Non-pigmented ciliary epithelial cell (primary cell): Measurements from ENCODE around the gene SEMA4C.

Experiments used
- DNase-seq: peaks from one replicate; pipeline ENCODE4 v3.0.0-alpha.2; 2010; ENCODE audit warnings: low read depth

The SEMA4C gene, protein sequence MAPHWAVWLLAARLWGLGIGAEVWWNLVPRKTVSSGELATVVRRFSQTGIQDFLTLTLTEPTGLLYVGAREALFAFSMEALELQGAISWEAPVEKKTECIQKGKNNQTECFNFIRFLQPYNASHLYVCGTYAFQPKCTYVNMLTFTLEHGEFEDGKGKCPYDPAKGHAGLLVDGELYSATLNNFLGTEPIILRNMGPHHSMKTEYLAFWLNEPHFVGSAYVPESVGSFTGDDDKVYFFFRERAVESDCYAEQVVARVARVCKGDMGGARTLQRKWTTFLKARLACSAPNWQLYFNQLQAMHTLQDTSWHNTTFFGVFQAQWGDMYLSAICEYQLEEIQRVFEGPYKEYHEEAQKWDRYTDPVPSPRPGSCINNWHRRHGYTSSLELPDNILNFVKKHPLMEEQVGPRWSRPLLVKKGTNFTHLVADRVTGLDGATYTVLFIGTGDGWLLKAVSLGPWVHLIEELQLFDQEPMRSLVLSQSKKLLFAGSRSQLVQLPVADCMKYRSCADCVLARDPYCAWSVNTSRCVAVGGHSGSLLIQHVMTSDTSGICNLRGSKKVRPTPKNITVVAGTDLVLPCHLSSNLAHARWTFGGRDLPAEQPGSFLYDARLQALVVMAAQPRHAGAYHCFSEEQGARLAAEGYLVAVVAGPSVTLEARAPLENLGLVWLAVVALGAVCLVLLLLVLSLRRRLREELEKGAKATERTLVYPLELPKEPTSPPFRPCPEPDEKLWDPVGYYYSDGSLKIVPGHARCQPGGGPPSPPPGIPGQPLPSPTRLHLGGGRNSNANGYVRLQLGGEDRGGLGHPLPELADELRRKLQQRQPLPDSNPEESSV

GRCh38 chr2:96869822-96870625 is at the start of gene SEMA4C:
Gene SEMA4C (minus strand): TSS chr2:96870080. CDS start chr2:96867886, 2,194 bp downstream.
- no peak for DNase-seq

DNA sequence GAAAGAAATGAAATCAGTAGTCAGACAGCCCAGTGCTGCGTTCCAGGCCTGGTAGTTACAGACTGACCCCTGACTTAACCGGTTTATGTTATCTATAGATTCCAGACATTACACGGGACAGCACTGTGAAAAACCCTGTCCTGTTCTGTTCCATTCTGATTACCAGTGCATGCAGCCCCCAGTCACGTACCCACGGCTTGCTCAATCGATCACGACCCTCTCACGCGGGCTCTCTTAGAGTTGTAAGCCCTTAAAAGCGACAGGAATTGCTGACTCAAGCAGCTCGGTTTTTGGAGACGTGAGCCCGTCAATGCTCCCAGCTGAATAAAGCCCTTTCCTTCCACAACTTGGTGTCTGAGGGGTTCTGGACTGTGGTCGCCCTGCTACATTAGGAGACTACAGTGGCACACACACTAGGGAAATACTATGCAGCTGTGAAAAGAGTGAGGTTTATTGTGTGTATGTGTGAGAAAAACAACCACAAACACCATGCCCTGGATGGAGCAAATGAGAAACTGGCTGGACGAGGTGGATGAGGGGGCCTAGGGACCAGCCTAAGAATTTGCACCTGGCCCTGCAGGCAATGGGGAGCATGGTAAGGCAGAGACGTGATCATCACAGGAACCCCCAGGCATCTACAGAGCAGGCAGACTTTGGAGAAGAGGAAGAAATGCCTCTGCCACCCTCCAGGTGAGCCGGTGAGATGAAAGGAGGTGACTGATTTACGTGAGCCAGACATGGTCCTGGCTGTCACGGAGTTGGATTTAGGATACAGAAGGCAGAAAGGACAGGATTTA is 49.1 kb upstream of the SEMA4C start:
- no peak for DNase-seq

GRCh38 chr2:96918092-96918753 is 48.3 kb upstream of the SEMA4C start:
- DNase-seq, result no peak

- DNase-seq, result no peak
Observed at GRCh38 chr2:96916646-96917543, 47.0 kb upstream of the SEMA4C start.

GRCh38 chr2:96916156-96916630 is 46.3 kb upstream of the SEMA4C start:
- no peak for DNase-seq

DNA sequence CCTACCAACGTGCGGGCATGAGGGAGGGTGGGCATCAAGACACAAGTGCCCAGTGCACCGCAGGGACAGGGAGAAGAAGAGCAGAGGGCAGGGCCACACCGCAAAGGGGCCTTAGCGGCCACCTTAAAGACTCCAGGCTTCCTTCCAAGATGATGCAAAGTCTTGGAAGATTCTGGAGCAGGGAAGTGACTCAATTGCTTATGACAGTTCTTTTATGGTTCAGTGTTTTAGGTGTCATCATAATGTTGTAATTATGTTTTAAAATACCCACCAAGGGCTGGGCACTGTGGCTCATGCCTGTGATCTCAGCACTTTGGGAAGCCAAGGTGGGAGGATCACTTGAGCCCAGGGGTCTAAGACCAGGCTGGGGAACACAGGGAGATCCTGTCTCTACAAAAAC is 44.5 kb upstream of the SEMA4C start:
- no peak for DNase-seq

DNA sequence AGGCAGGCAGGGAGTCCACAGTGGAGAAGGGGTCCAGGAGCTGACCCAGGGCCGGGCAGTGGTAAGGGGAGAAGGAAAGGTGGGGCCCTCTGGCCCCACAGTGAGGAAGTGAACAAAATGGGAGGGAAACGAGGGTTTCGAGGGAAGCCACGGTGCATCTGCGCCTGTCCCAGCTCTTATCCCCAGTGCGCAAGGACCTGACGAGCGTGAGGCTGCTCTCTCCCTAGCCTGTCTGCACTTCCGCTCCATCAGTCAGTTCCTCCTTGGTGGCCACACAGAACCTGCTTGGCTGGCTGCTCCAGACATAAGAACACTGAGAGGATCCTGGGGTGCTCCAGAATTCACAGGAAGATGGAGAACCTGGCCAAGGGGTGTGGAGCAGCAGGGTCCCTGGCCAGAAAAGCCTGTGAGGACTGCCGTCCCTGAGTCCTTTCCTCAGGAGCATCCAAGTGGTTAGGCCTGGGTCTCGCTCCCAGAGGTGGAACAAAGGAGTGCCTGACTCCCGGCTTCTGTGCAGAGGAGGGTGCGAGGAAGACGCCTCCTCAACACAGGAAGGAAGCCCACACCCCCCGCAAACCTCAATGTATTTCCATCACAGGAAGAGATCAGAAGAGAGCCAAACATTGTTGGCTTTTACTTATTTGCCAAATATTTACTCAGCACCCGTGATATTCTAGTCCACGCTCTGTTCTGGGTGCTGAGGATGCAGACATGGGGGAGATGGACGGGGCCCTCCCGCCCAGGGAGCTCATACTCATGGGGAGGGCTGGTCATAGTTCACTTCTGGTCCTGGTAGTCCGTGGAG is 43.7 kb upstream of the SEMA4C start:
- no peak for DNase-seq

- no peak for DNase-seq
Observed at GRCh38 chr2:96913117-96913397, 43.2 kb upstream of the SEMA4C start.

- no peak for DNase-seq
Observed at GRCh38 chr2:96912346-96913116, 42.7 kb upstream of the SEMA4C start.

DNA sequence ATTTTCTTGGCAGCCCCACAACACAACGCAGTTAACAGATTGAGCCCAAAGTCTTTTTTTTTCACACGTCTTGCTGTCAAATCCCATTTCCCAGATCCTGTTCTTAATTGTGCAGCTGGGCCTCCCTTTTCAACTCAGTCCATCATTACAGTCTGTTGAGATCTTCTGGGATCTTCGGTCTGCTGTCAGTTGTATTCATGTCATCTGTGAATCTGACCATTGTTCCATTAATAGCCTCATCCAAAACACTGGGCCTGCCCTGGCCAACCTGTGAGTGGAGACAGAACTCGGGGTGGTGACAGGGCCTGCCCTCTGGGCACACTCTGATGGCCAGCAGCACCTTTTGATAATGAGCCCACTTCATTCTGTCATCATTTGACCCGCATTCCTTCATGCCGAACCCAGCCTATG is 39.7 kb upstream of the SEMA4C start:
- no peak for DNase-seq

GRCh38 chr2:96907115-96908041 is 37.5 kb upstream of the SEMA4C start:
- DNase-seq, result no peak

DNA sequence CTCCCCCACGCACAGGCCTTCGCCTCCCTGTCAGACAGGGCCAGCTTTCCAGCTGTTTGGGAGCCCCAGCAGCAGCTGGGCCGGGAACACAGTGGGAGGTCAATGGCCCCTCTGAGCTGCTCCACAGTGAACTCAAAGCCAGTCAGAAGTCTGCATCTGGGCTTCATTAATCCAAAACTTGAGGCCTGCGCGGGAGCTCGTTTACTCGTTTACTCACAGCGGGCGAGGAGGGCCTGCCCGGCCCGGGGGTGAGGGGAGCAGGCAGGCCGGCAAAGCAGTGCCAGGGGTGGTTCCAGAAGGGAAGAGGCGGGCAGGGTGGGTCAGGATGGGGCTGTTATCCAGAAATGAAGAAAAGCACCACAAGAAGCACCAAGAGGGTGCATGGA is 36.8 kb upstream of the SEMA4C start:
- DNase-seq, result no peak

- DNase-seq, result no peak
Observed at GRCh38 chr2:96903815-96904214, 33.9 kb upstream of the SEMA4C start.

DNA sequence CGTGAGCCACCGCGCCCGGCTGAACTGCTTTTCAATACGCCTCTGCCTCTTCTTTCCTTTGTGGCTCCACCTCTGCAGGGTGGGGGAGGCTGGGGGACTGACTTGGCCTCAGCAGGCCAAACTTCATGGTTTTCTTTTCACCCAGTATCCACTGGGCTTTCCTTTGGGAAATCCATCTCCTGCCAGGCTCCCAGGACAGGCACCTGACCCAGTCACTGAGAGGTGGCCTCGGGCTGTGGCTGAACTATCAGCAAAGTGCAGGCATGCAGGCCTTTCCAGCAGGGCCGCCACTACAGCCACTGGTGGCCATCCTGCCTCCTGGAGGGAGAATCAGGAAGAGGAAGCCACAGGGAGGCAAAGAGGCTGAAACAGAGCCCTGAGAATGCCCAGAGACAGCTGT is 33.4 kb upstream of the SEMA4C start:
- no peak for DNase-seq

GRCh38 chr2:96900237-96900636 is 30.4 kb upstream of the SEMA4C start:
- no peak for DNase-seq

- no peak for DNase-seq
Observed at GRCh38 chr2:96899413-96899741, 29.5 kb upstream of the SEMA4C start.

GRCh38 chr2:96898641-96899412 is 28.9 kb upstream of the SEMA4C start:
- no peak for DNase-seq
